ENCODE results near the gene SLC1A2. TPM values are rescaled to one million over a fixed set of nuclear protein-coding genes. Genes with fewer than 3 reads are reported as not detected.
"Not testable (repeated sequence)": the region's sequence is repeated elsewhere in the genome, so short reads cannot be mapped to it uniquely, and the experiment has no call there.

The SLC1A2 gene
- total RNA-seq, 1 donor from 2014 or later: not detected

- ATAC-seq: no peak
Observed at GRCh38 chr11:35239471-35240075, 179.8 kb downstream of the SLC1A2 start.

GRCh38 chr11:35238882-35239281 is 180.5 kb downstream of the SLC1A2 start:
- no peak for ATAC-seq

- no peak for ATAC-seq
Observed at GRCh38 chr11:35237860-35238715, 181.3 kb downstream of the SLC1A2 start.

GRCh38 chr11:35237351-35237750 is 182.0 kb downstream of the SLC1A2 start:
- no peak for ATAC-seq

- ATAC-seq: peak; percentile 34
Observed at GRCh38 chr11:35236667-35237003, 182.7 kb downstream of the SLC1A2 start.

GRCh38 chr11:35235936-35236666 is 183.3 kb downstream of the SLC1A2 start:
- peak; percentile 85 for ATAC-seq

- ATAC-seq: no peak
Observed at GRCh38 chr11:35235498-35235897, 183.9 kb downstream of the SLC1A2 start.

- ATAC-seq: no peak
Observed at GRCh38 chr11:35235157-35235468, 184.2 kb downstream of the SLC1A2 start.

- ATAC-seq: no peak
Observed at GRCh38 chr11:35234460-35235156, 184.8 kb downstream of the SLC1A2 start.

- ATAC-seq: no peak
Observed at GRCh38 chr11:35233518-35233917, 185.8 kb downstream of the SLC1A2 start.

GRCh38 chr11:35232891-35233330 is 186.4 kb downstream of the SLC1A2 start:
- ATAC-seq: no peak

- no peak for ATAC-seq
Observed at GRCh38 chr11:35231076-35231860, 188.1 kb downstream of the SLC1A2 start.

GRCh38 chr11:35230388-35230787 is 189.0 kb downstream of the SLC1A2 start:
- ATAC-seq: no peak

GRCh38 chr11:35228328-35228725 is 191.0 kb downstream of the SLC1A2 start:
- no peak for ATAC-seq

- peak; percentile 71 for ATAC-seq
Observed at GRCh38 chr11:35227576-35228327, 191.6 kb downstream of the SLC1A2 start.

GRCh38 chr11:35226756-35227155 is 192.6 kb downstream of the SLC1A2 start:
- not testable (repeated sequence) for ATAC-seq

GRCh38 chr11:35225946-35226520 is 193.3 kb downstream of the SLC1A2 start:
- no peak for ATAC-seq

GRCh38 chr11:35223991-35224390 is 195.4 kb downstream of the SLC1A2 start:
- ATAC-seq: no peak

- no peak for ATAC-seq
Observed at GRCh38 chr11:35223371-35223796, 196.0 kb downstream of the SLC1A2 start.

GRCh38 chr11:35218956-35219355 is 200.4 kb downstream of the SLC1A2 start:
- ATAC-seq: no peak
